NCI-H82 (cell line): Measurements from ENCODE around the gene SARDH.

Experiments
- DNase-seq: peaks from one replicate; lab custom pipeline; 2025; lab: John Stamatoyannopoulos, UW

Gene SARDH

DNA sequence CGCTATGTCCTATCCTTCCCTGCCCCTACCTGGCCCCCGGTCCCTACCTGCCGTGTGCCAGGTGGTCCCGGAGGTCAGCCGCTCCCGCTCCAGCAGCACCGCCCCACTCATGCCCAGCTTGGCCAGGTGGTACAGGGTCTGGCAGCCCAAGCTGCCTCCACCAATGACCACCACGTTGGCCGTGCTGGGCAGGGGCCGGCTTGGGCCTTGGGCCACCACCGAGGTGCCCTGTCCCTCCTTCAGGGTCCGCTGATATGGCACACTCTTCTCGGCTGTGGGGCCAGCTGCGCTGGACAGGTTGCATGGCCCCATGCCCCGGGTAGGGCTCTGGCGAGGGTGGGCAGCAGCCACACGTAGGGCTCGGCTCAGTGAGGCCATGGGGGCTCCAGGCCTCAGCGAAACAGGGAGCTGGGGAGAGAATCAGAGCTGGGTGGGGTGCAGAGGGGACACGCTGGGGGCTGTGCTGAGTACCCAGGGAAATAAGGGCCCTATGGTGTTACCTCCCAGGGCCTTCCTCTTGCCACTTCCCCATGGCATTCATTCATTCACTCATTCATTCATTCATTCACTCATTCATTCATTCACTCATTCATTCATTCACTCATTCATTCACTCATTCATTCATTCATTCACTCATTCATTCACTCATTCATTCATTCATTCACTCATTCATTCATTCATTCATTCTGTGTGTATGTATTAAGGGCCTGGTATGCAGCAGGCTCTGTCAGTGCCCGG, 4.2 kb downstream of the SARDH start:
- DNase-seq = no peak

- DNase-seq = no peak
These were observed 4.7 kb downstream of the SARDH start for GRCh38 chr9:133733421-133733795.

- DNase-seq = peak; percentile 22
These were observed 5.3 kb downstream of the SARDH start for GRCh38 chr9:133732639-133733408.

DNA sequence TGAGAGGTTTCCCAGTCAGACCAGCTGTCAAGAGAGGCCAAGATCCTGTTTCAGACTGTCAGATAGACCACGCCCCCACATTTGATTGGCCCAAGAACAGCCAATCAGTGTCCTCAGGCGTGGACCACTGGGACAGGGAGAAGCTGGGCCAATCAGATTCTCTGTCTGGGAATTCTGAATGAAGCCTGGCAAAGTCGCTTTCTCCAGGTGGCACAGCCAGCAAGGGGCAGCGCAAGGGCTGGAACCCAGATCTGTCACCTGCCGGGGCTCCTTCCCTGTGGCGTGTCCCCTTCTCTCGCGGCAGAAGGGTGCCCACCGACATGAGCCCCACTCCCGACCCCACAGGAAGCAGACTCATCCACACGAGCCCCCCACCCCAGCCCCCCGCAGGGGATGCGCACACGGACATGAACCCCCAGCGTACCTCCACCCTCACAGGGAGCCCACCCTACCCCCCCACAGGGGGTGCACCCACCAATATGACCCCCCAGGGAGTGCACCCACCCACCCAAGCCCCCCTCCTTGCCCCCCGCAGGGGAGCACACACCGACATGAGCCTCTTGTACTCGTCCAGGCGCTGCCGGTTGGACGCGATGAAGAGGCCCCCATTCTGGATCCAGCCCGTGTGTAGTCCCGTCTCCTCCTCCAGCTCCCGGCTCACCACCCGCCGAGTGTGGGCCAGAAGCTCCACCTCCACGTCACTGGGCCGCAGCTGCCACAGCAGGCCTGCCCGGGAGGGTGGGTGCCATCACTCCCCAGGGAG, 6.1 kb downstream of the SARDH start:
- peak; percentile 98 for DNase-seq

DNA sequence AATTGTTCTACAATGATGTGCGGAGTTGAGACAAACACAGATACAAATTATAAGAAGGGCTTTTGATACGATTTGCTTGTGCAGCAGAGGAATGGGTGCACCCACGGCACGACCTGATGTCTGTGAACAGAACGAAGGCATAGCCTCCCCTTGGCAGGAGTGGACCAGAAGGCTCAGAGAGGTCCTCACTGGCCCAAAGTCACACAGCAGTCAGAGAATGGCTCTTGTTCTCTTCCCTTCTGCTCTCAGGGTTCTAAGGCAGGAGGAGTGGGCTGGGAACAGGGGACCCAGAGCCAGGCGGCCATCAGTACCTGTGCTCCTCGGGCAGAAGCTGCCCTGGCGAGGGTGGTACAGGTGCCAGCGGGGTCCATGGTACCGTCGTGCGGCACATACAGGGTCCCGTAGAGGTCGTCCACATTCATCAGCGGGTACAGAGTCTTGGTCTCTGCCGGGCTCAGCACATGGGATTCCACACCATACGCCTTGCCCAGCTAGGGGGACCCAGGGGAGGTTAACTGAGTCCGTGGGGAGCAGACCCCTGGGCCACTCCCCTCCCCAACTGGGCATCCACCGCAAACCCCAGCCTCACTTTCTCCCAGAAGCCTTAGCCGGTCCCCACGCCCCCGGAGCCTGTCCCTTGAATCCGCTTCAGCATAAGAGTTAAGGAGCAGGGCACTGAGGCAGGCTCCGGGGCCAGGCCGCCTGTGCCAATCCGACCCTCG, 7.0 kb downstream of the SARDH start:
- DNase-seq = no peak

- DNase-seq = no peak
These were observed 8.4 kb downstream of the SARDH start for GRCh38 chr9:133729617-133730281.

- DNase-seq = no peak
These were observed 9.1 kb downstream of the SARDH start for GRCh38 chr9:133728856-133729616.

DNA sequence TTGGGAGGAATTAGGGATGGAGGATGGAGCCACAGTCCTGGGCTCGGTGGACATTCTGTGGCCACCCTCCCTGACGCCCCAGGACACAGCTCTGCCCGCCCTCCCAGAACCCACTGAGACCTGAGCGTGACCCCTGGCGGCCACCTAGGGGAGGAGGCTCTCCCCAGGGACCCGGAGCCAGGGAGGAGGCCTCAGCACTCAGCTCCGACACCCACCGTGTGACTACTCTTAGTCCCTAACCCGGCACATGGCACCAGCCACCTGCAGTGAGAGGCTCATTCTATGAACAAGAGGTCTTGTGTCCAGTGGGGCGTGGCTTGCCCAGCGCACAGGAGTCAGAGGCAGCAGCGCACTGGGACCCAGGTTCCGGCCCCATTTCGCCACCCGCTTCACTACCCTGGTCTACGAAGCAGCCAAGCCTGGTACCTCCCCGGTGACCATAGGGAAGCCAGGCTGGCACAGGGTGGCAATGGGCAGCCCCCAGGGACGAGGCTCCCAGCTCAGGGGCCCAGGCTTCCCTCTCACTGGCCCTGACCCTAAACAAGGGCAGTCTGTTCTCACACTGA, 10.2 kb downstream of the SARDH start:
- no peak for DNase-seq

- no peak for DNase-seq
These were observed 10.8 kb downstream of the SARDH start for GRCh38 chr9:133727277-133727875.

- DNase-seq = peak; percentile 80
These were observed 11.5 kb downstream of the SARDH start for GRCh38 chr9:133726401-133727276.

DNA sequence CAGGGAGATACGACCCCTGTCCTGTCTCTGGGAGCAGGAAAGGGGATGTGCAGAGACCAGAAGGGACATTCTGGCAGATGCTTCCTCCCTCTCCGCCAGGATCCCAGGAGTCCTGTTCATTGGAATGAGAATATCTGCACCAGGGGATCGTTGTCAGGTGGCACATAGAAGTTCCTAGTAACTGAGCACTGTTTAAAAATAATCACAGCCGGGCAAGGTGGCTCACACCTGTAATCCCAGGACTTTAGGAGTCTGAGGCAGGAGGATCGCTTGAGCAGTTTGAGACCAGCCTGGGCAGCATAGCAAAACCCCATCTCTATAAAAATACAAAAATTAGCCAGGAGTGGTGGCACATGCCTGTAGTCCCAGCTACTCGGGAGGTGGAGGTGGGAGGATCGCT, 12.3 kb downstream of the SARDH start:
- DNase-seq = no peak

DNA sequence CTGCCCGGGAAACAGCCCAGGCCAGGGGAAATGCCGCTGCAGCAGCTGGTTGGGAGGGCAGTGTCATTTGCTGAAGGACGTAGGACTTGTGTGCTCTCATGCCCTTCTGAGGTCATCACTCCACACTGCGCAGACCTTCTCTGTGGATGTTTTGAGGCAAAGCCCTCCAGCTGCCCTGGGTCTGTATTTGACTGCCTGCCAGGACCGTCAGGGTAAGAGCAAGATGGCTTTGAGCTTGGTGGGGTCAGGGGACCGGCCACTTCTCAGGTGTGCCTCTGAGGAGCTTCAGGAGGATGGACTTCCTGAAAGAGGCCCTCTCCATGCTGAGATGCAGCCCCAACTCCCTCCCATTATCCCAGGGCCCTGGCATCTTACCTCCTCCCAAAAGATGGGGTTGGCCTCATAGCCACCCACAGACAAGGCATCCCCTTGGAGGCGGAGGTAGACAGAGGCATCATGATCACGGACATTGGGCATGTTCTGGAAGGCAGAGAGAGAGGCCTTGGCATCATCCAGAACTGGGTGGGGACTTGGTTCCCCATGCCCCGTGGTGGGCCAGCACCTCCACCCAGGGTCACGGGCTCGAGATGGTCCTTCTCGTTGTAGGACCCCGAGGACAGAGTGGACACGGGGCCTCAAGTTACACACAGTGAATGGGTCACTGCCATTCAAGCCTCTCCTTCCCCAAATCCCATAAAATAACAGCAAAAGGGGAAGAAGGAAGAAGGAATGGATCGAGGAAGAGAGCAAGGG, 19.4 kb downstream of the SARDH start:
- no peak for DNase-seq

GRCh38 chr9:133717113-133718031, 20.8 kb downstream of the SARDH start:
- DNase-seq = no peak

- DNase-seq = no peak
These were observed 21.5 kb downstream of the SARDH start for GRCh38 chr9:133716564-133717112.

GRCh38 chr9:133715866-133716563, 22.1 kb downstream of the SARDH start:
- DNase-seq = peak; percentile 59

GRCh38 chr9:133715295-133715865, 22.8 kb downstream of the SARDH start:
- DNase-seq = no peak
